Measurements from ENCODE around the gene STON2.

Gene STON2

DNA sequence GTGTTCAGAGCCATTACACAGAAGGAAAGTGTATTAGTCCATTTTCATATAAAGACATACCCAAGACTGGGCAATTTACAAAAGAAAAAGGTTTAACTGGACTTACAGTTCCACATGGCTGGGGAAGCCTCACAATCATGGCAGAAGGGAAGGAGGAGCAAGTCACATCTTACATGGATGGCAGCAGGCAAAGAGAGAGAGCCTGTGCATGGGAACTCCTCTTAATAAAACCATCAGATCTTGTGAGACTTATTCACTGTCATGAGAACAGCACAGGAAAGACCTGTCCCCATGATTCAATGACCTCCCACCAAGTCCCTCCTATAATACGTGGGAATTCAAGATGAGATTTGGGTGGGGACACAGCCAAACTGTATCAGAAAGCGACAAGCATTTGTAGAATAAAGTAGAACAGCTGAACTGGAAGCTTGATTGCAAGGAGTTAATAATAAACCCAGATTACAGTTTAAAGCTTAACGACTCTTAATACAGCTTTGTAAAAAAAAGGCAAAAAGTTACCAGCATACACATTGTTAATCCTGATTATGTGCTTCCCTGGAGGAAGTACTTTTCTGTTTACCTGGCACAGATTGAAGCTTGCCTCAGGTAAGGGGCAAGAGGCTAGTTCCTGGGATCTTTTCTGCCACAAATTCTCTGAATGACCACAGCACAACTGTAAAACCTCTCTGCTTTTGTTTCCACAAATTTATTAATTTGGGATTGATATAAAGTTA, 18.1 kb upstream of the STON2 start:
- no peak for DNase-seq

DNA sequence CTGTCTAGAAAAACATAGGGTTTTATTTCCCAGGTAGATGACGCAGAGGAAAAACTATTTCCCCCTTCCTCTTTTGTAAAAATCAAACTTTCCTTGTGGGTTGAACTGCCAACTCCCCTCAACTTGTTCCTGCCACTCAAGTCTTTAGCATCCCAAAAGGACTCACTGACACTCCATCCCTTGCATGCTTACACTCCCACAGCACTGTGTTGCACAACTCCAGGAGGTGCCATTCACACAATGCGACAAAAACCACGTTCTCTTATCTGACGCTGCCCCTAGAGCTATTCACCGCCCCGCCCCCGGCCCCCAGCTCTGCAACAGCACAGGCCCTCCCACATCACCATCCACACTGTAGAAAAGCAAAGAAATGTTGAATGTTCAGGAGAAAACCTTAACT, 16.9 kb upstream of the STON2 start:
- DNase-seq, result no peak

DNA sequence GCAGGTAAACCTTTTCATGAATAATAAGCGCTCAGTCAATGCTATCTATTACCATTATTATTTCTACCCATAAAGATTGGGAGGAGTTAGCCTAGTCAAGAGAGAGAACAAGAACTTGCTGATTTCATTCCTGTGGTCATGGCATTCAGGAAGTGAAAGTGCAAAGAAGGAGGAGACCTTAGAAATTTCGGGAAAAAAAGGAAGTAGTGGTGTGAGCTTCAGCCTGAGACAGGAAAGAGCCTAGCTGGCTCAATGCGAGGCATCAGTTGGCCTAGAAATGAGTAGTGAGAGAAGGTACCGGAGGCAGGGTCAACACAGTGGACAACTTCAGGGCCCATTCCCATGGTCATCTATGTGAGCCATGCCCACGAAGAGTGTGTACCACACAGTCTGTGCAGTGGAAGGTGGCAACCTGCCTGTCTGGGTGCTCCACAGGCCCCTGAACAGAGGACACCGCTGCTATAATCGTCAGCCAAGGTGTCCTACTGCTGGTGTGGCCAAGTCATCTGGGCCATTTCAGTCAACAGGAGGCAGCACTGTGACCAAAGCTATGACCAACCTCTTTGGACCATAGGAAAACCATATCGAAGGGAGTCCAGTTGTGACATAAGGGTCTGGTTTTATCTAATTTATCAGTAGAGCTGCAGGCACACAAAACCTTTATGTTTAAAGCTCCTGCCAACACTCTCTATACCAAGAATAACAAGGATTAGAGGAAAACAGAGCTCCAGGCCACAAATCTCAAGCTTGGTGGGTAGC, 16.2 kb upstream of the STON2 start:
- DNase-seq, result no peak

DNA sequence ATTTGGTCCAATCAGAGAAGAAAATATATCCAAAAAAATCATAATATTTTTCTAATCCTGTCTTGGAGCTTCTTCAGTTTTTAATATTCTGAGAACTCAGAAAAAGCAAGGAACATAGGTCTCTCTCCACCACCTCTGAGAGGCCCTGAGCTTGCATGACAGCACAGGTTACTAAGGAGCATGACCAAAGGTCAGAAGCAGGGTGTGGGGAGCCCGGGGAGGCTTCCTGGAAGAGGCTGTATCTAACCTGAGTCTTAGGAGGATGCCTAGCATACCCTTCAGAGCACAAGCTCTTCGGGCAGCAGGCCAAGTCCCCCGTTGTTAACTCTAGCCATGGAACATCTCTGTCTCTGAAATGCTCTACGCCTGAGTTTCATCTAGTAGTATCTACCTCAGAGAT, 15.7 kb upstream of the STON2 start:
- DNase-seq, result no peak

DNA sequence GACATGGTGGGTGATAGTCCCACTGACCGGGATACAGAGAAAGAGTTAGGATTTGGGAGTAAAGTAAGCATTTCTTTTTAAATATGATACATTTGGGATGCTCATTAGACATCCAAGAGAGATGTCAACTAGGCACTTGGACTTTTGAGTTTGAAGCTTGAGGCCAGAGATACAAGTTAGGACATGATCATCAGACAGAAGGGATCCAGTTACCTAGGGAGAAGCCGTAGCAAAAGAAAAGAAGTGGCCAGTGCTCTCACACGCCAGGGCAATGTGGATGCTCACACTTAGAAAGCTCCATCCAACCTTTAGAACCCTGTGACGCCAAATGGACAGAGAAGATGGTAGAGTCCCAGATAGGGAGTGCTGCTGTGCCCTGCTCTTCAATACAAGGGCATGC, 14.0 kb upstream of the STON2 start:
- DNase-seq, result no peak

DNA sequence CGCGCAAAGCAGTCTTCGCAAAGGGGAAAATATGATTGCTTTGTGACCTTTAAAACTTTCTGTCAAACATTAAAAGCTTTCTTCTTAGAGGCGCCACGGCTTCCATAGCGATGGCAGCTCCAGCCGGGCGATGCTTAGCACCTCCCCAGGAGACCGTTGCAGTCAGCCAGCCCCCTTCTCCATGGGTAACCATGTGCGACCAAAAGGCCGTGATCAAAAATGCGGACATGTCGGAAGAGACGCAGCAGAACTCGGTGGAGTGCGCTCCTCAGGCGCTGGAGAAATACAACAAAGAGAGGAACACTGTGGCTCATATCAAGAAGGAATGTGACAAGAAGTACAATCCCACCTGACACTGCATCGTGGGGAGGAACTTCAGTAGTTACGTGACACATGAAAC, 12.7 kb upstream of the STON2 start:
- DNase-seq, result no peak

DNA sequence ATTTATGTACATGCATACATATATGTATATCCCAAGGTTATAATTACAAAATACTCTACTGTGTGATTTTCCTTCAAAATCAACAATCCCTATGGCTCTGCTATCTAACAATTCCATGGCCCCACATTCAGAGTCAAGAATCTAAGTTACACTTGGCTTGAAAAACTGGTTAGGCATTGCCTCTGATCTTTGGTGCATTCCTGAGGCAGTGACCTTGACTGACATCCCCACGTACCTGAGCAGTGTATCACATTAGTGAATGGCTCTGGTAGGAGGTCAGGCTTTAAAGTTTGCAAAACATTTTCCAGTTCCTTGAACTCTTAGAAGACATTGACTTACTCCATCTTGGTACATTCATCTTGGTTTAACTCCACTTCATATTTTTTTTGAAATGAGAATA, 8.5 kb upstream of the STON2 start:
- no peak for DNase-seq

DNA sequence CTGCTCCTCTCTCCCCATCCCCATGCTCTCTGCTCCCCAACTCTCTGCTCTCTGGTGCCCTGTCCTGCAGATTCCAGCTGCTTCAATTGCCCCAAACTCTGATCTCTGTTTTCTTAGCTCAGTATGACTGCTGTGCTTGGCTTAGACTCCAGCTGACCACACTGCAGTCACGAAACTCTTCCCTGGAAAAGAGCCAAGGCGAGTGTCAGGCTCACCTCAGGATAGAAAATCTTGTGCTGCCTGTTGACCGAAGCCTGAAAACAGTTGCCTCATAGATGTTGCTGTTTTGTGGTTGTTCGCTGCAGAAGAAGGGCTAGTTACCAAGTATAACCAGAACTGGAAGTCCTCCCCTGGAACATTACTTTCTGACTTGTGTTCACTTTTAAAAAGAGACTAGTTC, 6.7 kb upstream of the STON2 start:
- no peak for DNase-seq

DNA sequence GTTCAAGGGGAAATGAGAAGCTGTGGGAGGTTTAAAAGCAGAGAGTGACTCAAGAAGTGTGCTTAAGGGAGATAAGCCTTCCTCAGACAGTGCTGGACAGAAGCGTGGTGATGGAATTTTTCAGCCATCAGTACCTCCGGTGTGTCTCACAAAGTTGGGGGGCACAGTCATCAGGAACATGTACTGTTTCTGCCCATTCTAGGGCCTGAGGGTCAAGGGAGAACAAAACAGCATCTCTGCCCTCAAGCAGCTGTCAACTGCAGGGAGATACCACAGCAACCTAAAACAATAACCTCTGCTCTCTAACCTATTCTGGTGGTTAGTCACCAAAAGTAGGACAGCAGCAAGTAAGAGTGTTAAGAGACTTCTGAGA, 2.0 kb upstream of the STON2 start:
- no peak for DNase-seq

DNA sequence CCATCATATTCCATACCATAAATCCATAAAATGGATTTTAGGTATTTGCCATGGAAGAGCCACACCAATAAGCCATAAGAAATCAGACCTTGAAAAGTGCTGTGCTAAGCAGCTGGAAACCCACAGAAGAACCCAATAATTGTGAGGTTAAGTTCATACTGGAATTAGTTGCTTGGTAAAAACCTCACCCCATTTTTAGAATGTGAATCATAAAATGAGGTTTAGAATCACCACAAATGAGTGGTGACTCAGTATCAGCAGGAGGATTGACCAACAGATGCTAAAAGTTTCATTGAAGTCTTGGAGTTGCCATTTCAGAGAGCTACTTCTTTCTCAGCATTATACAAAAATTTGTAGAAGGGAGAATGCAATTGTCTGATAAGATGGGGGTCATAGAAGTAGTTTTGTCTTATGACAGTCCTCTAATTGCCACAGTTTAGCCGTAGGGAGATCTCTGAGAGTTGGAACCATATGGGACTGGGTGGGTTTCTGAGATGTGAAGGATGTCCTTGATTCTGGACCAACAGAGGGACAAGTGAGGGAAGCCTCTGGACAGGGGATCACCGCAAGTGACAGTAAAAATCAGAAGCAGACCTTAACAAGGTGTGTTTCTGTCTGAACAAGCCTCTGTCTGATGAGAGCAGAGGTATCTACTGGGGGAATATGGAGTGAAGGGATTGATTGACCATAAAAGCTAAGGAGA, 1.4 kb upstream of the STON2 start:
- DNase-seq, result no peak

DNA sequence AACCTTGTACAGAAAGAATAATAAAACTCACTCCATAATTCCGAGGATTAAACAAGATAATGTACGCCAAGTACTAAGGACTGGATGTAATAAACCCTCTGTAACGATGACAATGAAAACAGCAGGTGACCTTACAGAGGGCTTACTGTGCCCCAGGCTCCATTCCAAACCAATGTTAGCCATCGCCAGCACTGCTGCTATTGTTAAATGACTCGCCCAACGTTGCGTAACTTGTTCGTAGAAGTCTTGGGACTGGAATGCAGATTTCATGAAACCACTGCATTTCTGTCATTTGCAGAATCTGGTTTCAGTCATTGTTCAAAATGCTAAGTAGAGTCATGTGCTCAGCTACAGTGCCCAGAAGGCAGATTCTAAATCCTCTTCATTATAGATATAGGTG, 728 bp upstream of the STON2 start:
- no peak for DNase-seq

DNA sequence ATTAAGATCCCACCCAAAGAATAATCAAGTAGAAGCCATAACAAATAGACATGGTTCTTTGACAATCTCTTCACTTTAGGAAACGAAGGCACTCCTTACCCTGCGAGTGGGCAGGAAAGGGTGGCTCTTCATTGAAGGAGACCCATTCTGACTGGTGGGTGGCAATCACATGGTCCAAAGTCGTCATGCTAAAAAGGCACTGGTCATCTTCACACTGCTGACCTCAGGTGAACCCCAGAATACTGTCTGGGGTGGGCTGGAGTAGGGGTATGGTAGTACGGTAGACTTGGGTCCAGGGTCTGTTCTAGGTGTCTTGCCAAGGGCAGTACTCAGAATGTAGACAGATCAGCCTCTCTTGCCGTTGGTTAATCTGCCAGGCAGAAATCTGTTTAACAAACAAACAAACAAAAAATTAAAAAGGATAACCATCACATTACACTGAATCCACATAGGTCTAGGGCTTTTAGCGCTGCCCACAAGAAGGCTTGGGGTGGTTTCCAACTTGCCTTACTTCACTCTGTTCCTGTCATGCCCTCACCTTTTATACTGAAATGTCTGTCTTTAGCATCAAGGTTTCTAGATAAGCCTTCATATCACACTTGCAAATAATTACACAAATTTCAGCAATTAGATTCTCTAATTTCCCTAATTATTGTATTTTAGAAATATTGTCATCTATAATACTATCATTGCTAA, 1.8 kb downstream of the STON2 start:
- DNase-seq, result no peak

DNA sequence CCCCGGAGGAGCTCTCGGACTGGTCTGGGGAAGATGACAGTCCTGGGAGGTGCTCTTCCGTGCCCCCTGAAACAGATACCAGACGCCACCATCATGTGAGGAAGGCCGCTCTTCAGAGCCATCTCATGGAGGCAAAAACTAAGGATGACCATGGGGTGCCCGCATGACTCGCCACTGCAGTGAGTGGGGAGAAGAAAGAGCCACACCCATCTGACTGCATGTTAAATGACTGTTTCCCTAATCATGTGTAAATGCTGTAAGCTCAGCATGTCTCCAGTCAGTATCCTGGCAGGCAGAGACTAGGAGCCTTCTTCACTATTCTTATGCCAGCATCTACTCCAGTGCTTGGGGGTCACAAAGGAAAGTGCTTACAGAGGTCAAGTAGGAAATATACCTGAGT, 4.0 kb downstream of the STON2 start:
- DNase-seq, result no peak

DNA sequence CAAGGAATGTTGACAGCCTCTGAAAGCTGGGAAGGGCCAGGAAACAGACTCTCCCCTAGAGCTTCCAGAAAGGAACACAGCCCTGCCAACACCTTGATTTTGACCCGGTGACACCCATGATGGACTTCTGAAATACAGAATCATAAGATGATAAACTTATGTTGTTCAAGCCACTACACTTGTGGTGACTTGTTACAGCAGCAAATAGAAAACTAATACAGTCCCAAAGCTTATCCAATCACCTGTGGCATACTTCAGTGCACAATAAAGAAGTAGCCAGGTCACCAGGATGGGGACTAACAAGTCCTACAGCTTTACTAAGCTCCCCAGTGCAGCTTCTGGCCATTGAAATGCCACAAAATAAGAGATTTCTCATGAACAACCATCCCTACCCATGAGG, 5.4 kb downstream of the STON2 start:
- DNase-seq, result no peak

DNA sequence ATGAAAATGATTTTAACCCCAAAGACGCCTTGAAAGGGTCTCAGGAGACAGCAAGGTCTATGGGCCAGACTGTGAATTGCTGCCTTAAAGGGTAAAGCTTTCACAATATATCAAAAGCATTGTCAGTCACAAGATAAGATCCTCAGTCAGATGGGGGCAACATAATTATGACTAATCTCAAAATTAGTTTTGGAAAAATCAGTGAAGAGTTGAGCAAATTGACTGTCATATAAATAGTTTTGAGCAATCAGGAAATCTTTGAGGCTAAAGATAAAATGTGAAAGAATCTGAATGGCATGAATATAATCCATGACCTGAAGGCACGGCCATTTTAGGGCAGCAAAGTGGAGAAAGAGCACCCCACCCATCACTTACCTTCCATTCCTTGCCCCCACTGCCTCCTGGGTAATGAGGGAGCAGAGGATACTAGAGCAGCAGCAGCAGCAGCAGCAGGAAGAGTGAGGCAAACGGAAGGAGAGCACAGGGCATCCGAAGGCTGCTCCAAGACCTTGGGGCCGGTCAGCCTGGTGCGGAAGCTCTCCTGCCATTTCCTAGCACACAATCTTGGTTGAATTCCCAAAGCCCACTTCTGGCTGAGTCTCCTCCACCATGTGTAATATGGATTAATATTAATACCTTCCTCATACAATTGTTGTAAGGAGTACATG, 7.0 kb downstream of the STON2 start:
- DNase-seq, result no peak

DNA sequence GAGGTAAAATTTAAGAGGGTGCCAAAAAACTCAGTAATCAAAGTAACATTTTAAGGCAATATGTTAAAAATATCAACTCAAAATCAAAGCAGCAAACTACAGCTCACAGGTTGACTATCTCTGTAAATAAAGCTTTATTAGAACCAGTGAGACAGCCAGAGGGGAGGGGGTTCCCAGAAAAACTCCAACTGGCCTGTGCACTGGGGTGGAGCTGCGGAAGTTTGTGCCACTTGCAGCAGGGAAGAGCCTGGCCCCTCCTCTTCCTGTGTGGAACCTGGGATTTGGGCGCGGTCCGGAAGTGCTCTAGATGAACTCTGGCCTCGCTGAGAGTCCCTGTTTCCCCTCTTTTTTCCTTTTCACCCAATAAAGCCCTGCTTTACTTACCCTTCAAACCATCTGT, 8.1 kb downstream of the STON2 start:
- no peak for DNase-seq

DNA sequence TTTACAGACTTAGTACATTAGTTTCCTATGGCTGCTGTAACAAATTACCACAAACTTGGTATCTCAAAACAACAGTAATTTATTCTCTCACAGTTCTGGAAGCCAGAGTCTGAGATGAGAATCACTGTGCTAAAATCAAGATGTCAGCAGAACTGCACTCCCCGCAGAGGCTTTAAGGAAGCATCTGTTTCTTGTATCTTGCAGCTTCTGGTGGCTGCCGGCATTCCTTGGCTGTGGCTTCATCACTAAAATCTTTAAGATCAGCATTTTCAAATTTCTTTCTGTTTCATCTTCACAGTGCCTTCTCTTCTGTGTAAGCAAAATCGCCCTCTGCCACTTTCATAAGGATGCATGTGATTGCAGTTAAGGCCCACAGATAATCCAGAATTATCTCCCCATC, 9.4 kb downstream of the STON2 start:
- no peak for DNase-seq

DNA sequence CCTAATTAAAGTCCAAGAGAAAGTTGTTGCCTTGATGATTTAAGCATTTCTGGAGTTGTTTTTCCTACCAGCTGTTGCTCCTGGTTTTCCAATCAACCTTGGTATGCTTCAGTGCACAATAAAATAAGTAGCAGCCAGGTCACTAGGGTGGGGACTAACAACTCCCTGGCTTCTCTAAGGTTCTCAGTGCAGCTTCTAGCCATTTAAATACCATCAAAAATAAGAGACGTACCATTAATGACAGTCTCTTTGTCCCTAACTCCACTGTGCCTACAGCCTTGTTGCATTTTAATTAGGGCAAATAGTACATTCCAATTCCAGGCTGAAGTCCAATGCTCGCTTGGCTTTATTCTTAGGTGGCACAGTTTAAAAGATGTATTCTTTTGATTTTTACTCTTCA, 11.8 kb downstream of the STON2 start:
- DNase-seq, result no peak

DNA sequence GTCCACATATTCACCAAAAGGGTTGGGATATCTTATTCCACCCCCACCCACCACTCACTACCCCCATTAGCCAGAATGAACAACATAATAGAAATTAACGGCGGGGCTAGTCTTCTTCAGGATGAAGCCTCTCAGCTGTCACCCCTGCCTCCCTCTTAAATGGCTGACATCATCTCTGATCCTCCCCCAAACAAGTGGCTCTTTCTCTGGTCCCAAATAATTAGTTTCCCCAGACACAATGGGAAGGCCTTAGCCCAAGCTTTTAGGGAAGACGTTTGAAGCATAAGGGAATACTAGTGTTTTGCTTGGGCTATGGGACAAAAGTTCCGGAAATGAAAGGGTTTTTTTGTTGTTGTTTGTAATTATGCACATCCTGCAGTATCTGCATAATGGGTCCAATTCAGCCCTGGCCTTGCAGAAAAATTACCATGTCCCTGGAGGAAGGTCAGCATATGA, 13.8 kb downstream of the STON2 start:
- DNase-seq, result no peak

DNA sequence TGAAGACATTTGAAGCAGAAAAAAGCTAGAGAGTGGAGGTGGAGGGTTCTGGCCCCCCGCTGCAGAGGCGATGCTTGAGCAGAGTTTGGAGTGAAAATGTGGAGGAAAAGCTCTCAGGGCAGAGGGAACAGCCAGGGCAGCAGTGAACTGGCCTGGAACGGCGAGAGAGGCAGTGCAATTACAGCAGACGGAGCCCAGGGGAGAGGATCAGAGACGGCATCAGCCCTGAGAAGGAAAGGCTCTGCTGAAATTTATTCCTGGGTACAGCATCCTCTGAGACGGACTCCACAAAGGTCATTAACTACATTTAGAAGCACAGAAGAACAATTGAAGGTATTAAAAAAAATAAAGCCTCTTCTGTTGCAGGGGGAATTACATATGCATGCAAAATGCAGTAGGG, 14.2 kb downstream of the STON2 start:
- DNase-seq, result no peak

DNA sequence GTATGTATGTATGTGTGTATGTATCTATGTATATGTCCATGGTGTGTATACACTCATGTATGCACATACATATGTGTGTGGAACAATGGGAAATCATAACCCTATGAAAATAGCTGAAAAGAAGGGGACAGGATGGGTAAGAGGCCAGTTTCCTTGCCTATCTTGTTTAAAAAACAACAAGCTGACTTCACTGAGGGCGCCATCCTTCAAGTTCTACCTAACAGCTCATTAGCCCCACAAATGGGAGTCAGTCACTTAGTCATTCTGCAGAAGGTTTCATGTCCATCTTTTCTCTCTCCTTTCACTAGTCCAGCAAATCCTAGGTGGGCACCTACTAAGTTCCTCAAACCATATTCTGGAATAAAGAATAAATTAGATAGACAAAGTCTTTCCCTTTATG, 14.7 kb downstream of the STON2 start:
- DNase-seq, result no peak

DNA sequence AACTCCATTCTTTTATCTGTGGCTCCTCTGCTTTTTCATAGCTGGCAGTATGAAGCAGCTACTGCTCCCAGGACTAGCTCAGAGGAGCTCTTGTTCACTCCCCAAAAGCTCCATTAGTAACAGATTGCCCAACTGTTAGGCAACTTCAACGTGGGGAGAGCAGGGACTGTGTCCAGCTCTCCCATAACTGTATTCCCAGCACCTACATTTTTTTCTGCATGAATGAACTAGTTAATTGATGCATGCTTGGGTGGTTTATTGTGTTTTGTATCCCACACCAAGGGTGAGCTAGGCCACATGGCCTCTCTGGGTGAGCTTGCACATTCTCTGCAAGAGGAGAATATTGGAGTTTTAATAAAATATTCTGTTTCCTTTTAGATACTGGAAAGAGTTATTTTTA, 15.2 kb downstream of the STON2 start:
- DNase-seq, result peak in 1 of 2 experiments; percentile 25

Data from cerebellar nuclear complex (tissue), 1 donor.